A549 (cell line): ENCODE measurements around the gene TSPO2. TPM values are rescaled to one million over a fixed set of nuclear protein-coding genes. Genes with fewer than 3 reads are reported as not detected.

ENCODE experiments used
- ATAC-seq, 2 experiments: fragments of 200-7000 bp in 1 of 2; fragments of >200 bp in 1 of 2; cut with Nextera tagmentation in 1 of 2; cut with Tn5 transposase in 1 of 2; 3 replicates each; pipeline versions ENCODE4 v1.8.0 to v1.9.1; 2018 to 2020; ENCODE audit warnings: mild to moderate bottlenecking in 1 of 2, moderate library complexity in 1 of 2
- CTCF ChIA-PET: fragments of 300-600 bp; sonication (Branson Sonifier 250); formaldehyde crosslinking; extraction: SDS; loops from one replicate; lab custom pipeline; 2021; ENCODE audit warnings: antibody characterized with exemption, inconsistent platforms; lab: Yijun Ruan, JAX
- POLR2A ChIA-PET: fragments of 350-600 bp; formaldehyde crosslinking; extraction: SDS; loops from one replicate; lab custom pipeline; 2021; ENCODE audit warnings: antibody characterized with exemption, inconsistent platforms; lab: Yijun Ruan, JAX
- DNase-seq, 2 experiments: peaks; one replicate each; pipeline versions ENCODE4 v3.0.0 to v3.0.0-alpha.2; 2011 to 2016; ENCODE audit warnings: low read depth in 1 of 2, low spot score in 1 of 2
- FAIRE-seq: peaks from 2 replicates; lab custom pipeline; 2011; peaks lifted over from hg19 to GRCh38; lab: Jason Lieb, UNC
- H3K27ac ChIP-seq, 2 experiments: fragments of >200 bp; sonication (Bioruptor Twin); formaldehyde crosslinking; 3 replicates each; pipeline ENCODE4 v1.5.1; 2016 to 2017
- H3K4me1 ChIP-seq: fragments of >200 bp; sonication (Bioruptor Twin); formaldehyde crosslinking; 3 replicates; pipeline ENCODE4 v1.6.1; 2016
- H3K4me2 ChIP-seq: fragments of >200 bp; sonication (Bioruptor Twin); formaldehyde crosslinking; 3 replicates; pipeline ENCODE4 v1.6.1; 2016
- H3K4me3 ChIP-seq: fragments of >200 bp; sonication (Bioruptor Twin); formaldehyde crosslinking; 3 replicates; pipeline ENCODE4 v1.5.1; 2016
- H3K9me3 ChIP-seq: fragments of >200 bp; sonication (Bioruptor Twin); formaldehyde crosslinking; 3 replicates; pipeline ENCODE4 v1.6.1; 2016
- BHLHE40 ChIP-seq: IDR thresholded peaks from 2 replicates; pipeline ENCODE4 v1.6.1; 2012; ENCODE audit warnings: low read depth, low read length, inconsistent platforms
- CBX2 ChIP-seq: fragments of 200-600 bp; sonication (generic); IDR thresholded peaks from 2 replicates; pipeline ENCODE4 v1.6.1; 2016; ENCODE audit warnings: low read depth, mild to moderate bottlenecking, borderline replicate concordance
- CEBPB ChIP-seq, 2 experiments: fragments of >200 bp in 1 of 2; sonication (Bioruptor Twin) in 1 of 2; formaldehyde crosslinking in 1 of 2; IDR thresholded peaks; 2 replicates each; pipeline ENCODE4 v1.6.1; 2012 to 2016
- CHD2 ChIP-seq: fragments of 150-350 bp; IDR thresholded peaks from 2 replicates; pipeline ENCODE4 v1.6.1; 2014; ENCODE audit warnings: low read length; ENCODE audit not compliant: partially characterized antibody
- EHMT2 ChIP-seq: fragments of 200-600 bp; sonication (generic); IDR thresholded peaks from 2 replicates; pipeline ENCODE4 v1.6.1; 2016; ENCODE audit warnings: antibody characterized with exemption, low read depth, mild to moderate bottlenecking, moderate library complexity
- EP300 ChIP-seq, 2 experiments: fragments of >200 bp; sonication (Bioruptor Twin); formaldehyde crosslinking; IDR thresholded peaks; 2 replicates in 1 of 2; 3 replicates in 1 of 2; pipeline ENCODE4 v1.6.1; 2016 to 2017
- GATA3 ChIP-seq: IDR thresholded peaks from 2 replicates; pipeline ENCODE4 v1.6.1; 2012; ENCODE audit warnings: borderline replicate concordance
- HES2 ChIP-seq: fragments of >200 bp; sonication (Bioruptor Twin); formaldehyde crosslinking; IDR thresholded peaks from 2 replicates; pipeline ENCODE4 v1.6.1; 2016
- JUN ChIP-seq, 2 experiments: fragments of >200 bp; sonication (Bioruptor Twin); formaldehyde crosslinking; IDR thresholded peaks; 2 replicates in 1 of 2; 3 replicates in 1 of 2; pipeline ENCODE4 v1.6.1; 2016 to 2017
- KDM1A ChIP-seq: fragments of 200-600 bp; sonication (generic); IDR thresholded peaks from 2 replicates; pipeline ENCODE4 v1.6.1; 2016; ENCODE audit warnings: low read depth, mild to moderate bottlenecking
- KDM5A ChIP-seq: fragments of 200-600 bp; sonication (generic); IDR thresholded peaks from 2 replicates; pipeline ENCODE4 v1.6.1; 2016; ENCODE audit warnings: antibody characterized with exemption, mild to moderate bottlenecking
- MAFK ChIP-seq: fragments of 450-650 bp; IDR thresholded peaks from 2 replicates; pipeline ENCODE4 v1.6.1; 2014; ENCODE audit not compliant: partially characterized antibody
- NFE2L2 ChIP-seq: fragments of 150-350 bp; conservative IDR thresholded peaks from 2 replicates; pipeline ENCODE4 v1.6.1; 2014; ENCODE audit warnings: low read length
- POLR2AphosphoS2 ChIP-seq: conservative IDR thresholded peaks from 2 replicates; pipeline ENCODE4 v1.6.1; 2012; ENCODE audit warnings: low read length, improper control_type of control experiment, inconsistent platforms
- RAD21 ChIP-seq, 2 experiments: fragments of >200 bp in 1 of 2; sonication (Bioruptor Twin) in 1 of 2; formaldehyde crosslinking in 1 of 2; IDR thresholded peaks in 1 of 2; conservative IDR thresholded peaks in 1 of 2; 2 replicates in 1 of 2; 3 replicates in 1 of 2; pipeline ENCODE4 v1.6.1; 2012 to 2018; ENCODE audit warnings: inconsistent platforms in 1 of 2
- RCOR1 ChIP-seq: fragments of 150-350 bp; IDR thresholded peaks from 2 replicates; pipeline ENCODE4 v1.6.1; 2014; ENCODE audit warnings: antibody characterized with exemption, low read length, low read depth
- RFX5 ChIP-seq: fragments of 450-650 bp; IDR thresholded peaks from 2 replicates; pipeline ENCODE4 v1.7.1; 2014; ENCODE audit warnings: antibody characterized with exemption, mild to moderate bottlenecking, moderate library complexity
- RNF2 ChIP-seq: fragments of 200-600 bp; sonication (generic); IDR thresholded peaks from 2 replicates; pipeline ENCODE4 v1.6.1; 2016; ENCODE audit warnings: low read depth, mild to moderate bottlenecking, antibody characterized with exemption, moderate library complexity, borderline replicate concordance
- SMC3 ChIP-seq: fragments of >200 bp; sonication (Bioruptor Twin); formaldehyde crosslinking; IDR thresholded peaks from 3 replicates; pipeline ENCODE4 v1.6.1; 2018; ENCODE audit warnings: inconsistent platforms
- TFCP2L1 ChIP-seq: fragments of 250-450 bp; sonication (Bioruptor Pico); IDR thresholded peaks from 2 replicates; pipeline ENCODE4 v1.5.0; 2021; ENCODE audit warnings: mild to moderate bottlenecking
- ZNF302 ChIP-seq: fragments of 250-450 bp; sonication (Bioruptor Pico); IDR thresholded peaks from 2 replicates; pipeline ENCODE4 v1.9.0; 2021; ENCODE audit warnings: inconsistent platforms, mild to moderate bottlenecking, moderate library complexity
- WGBS: methylation state at CpG from one replicate; pipeline ENCODE4 v1.1.6; 2017; ENCODE audit errors: missing lambda C conversion rate; 5-methylcytosine and 5-hydroxymethylcytosine counted together
- polyA plus RNA-seq, 4 experiments: library from polyadenylated mRNA; depleted of rRNA in 3 of 4; stranded (reverse); fragments of >200 nt; fragmentation: RNase III in 1 of 4; extraction: RNeasy Plus Mini Kit Qiagen cat#74134 plus additional on column Dnase treatment in 1 of 4; gene quantifications; 2 replicates in 3 of 4; 3 replicates in 1 of 4; pipeline ENCODE4 v1.2.3, GENCODE V29; 2011 to 2017
- TF ChIP-seq, protein P1 (sequence below): fragments of >200 bp; sonication (Bioruptor Twin); formaldehyde crosslinking; IDR thresholded peaks from 3 replicates; pipeline ENCODE4 v1.5.1; 2016
- TF ChIP-seq, protein P2 (sequence below): IDR thresholded peaks from 2 replicates; pipeline ENCODE4 v1.6.1; 2012
- TF ChIP-seq, protein P3 (sequence below): fragments of 200-600 bp; sonication (generic); IDR thresholded peaks from 2 replicates; pipeline ENCODE4 v1.6.1; 2016; ENCODE audit warnings: antibody characterized with exemption, mild to moderate bottlenecking, moderate library complexity
- TF ChIP-seq, protein P4 (sequence below): IDR thresholded peaks from 2 replicates; pipeline ENCODE4 v1.6.1; 2012; ENCODE audit warnings: low read depth, borderline replicate concordance

The TSPO2 gene
- polyA plus RNA-seq, 2 of the 4 experiments (the other 2 are of a cell fraction) = not detected

- FAIRE-seq = no peak
- ChIA-PET POLR2A (no interaction called here), CTCF (interaction anchor here (0.7 to 2.3 kb wide), 19 partner anchors 9 to 716 kb away, joined by 3 to 9 read pairs (median 4); partner anchors contain the start of genes NFYA and OARD1)
- peak within 1 kb of the TSS; percentile 77 for H3K4me2 ChIP-seq
- 34% methylated on average over 10 of the region's 10 CpGs for WGBS
- ATAC-seq = peak; percentile 66 to 82
- TF ChIP-seq, protein P1, sequence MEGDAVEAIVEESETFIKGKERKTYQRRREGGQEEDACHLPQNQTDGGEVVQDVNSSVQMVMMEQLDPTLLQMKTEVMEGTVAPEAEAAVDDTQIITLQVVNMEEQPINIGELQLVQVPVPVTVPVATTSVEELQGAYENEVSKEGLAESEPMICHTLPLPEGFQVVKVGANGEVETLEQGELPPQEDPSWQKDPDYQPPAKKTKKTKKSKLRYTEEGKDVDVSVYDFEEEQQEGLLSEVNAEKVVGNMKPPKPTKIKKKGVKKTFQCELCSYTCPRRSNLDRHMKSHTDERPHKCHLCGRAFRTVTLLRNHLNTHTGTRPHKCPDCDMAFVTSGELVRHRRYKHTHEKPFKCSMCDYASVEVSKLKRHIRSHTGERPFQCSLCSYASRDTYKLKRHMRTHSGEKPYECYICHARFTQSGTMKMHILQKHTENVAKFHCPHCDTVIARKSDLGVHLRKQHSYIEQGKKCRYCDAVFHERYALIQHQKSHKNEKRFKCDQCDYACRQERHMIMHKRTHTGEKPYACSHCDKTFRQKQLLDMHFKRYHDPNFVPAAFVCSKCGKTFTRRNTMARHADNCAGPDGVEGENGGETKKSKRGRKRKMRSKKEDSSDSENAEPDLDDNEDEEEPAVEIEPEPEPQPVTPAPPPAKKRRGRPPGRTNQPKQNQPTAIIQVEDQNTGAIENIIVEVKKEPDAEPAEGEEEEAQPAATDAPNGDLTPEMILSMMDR = peak; percentile 70
- TF ChIP-seq EP300 (IDR thresholded peaks at IDR 0.05) (no peak), KDM1A (no peak), POLR2AphosphoS2 (no peak), MAFK (no peak), RNF2 (no peak), ZNF302 (CRISPR knock-in tag) (no peak), TFCP2L1 (no peak), SMC3 (peak; percentile 47; the same call in 2 of the 3 replicates), CBX2 (no peak), GATA3 (no peak), EHMT2 (no peak), JUN (IDR thresholded peaks at IDR 0.05) (no peak), CHD2 (no peak), NFE2L2 (no peak), BHLHE40 (no peak), HES2 (no peak), RCOR1 (no peak), CEBPB (IDR thresholded peaks at IDR 0.05) (no peak), RAD21 (conservative IDR thresholded peaks at IDR 0.05 in 1 of 2, IDR thresholded peaks at IDR 0.05 in 1 of 2) (peak; percentile 48 to 63; a peak in 4 of 5 replicates), KDM5A (no peak), RFX5 (no peak)
- TF ChIP-seq, protein P2, sequence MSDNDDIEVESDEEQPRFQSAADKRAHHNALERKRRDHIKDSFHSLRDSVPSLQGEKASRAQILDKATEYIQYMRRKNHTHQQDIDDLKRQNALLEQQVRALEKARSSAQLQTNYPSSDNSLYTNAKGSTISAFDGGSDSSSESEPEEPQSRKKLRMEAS = no peak
- TF ChIP-seq, protein P3, sequence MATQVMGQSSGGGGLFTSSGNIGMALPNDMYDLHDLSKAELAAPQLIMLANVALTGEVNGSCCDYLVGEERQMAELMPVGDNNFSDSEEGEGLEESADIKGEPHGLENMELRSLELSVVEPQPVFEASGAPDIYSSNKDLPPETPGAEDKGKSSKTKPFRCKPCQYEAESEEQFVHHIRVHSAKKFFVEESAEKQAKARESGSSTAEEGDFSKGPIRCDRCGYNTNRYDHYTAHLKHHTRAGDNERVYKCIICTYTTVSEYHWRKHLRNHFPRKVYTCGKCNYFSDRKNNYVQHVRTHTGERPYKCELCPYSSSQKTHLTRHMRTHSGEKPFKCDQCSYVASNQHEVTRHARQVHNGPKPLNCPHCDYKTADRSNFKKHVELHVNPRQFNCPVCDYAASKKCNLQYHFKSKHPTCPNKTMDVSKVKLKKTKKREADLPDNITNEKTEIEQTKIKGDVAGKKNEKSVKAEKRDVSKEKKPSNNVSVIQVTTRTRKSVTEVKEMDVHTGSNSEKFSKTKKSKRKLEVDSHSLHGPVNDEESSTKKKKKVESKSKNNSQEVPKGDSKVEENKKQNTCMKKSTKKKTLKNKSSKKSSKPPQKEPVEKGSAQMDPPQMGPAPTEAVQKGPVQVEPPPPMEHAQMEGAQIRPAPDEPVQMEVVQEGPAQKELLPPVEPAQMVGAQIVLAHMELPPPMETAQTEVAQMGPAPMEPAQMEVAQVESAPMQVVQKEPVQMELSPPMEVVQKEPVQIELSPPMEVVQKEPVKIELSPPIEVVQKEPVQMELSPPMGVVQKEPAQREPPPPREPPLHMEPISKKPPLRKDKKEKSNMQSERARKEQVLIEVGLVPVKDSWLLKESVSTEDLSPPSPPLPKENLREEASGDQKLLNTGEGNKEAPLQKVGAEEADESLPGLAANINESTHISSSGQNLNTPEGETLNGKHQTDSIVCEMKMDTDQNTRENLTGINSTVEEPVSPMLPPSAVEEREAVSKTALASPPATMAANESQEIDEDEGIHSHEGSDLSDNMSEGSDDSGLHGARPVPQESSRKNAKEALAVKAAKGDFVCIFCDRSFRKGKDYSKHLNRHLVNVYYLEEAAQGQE = no peak
- TF ChIP-seq, protein P4, sequence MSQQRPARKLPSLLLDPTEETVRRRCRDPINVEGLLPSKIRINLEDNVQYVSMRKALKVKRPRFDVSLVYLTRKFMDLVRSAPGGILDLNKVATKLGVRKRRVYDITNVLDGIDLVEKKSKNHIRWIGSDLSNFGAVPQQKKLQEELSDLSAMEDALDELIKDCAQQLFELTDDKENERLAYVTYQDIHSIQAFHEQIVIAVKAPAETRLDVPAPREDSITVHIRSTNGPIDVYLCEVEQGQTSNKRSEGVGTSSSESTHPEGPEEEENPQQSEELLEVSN = no peak
- peaks cover 51% of the 10 kb centered on the region for H3K4me1 ChIP-seq
- peak; percentile 46 to 64 for DNase-seq
- peak within 1 kb of the TSS; percentile 84 to 91 for H3K27ac ChIP-seq
- no peaks in the 10 kb centered on the region for H3K9me3 ChIP-seq
- peak within 1 kb of the TSS; percentile 15; the same call in 2 of the 3 replicates for H3K4me3 ChIP-seq
These were observed 2.9 kb upstream of the TSPO2 start, which contains the start of gene UNC5CL for GRCh38 chr6:41039060-41039998. UNC5CL (minus strand) TSS chr6:41039221; CDS start chr6:41035074, 4,147 bp downstream.
